GM18867 (cell line): ENCODE measurements around the gene ADARB2.

Experiments used
- ATAC-seq: cut with Tn5 transposase; IDR thresholded peaks from one replicate; pipeline ENCODE4 v1.9.1; 2021; ENCODE audit warnings: mild to moderate bottlenecking, moderate library complexity; ENCODE audit not compliant: unreplicated experiment

ADARB2 gene

GRCh38 chr10:1200866-1201807 lies 536.2 kb downstream of the ADARB2 start:
- no peak for ATAC-seq

- no peak for ATAC-seq
Measured at GRCh38 chr10:1199897-1200721, 537.2 kb downstream of the ADARB2 start.

GRCh38 chr10:1199345-1199673 lies 538.0 kb downstream of the ADARB2 start:
- ATAC-seq: no peak

GRCh38 chr10:1198453-1199344 lies 538.6 kb downstream of the ADARB2 start:
- ATAC-seq: no peak

DNA sequence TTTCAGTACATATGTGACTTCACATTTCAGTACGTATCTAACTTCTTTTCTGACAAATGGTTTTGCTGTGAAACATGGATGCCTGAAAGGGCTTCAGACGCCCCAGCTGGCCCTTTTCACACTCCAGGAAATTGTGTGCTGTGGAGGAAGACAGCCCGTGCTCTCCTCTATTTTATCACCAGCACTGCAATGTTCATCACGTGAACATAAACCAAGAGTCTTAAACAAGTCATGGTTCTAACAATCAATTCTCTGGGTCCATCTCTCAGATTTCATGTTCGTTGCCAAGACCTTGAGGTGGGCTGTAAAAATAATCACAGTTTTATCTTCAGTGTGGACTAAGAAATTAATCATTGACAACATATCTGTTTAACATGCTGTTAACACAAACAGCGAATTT lies 539.9 kb downstream of the ADARB2 start:
- no peak for ATAC-seq

GRCh38 chr10:1196656-1197055 lies 540.7 kb downstream of the ADARB2 start:
- ATAC-seq: no peak

DNA sequence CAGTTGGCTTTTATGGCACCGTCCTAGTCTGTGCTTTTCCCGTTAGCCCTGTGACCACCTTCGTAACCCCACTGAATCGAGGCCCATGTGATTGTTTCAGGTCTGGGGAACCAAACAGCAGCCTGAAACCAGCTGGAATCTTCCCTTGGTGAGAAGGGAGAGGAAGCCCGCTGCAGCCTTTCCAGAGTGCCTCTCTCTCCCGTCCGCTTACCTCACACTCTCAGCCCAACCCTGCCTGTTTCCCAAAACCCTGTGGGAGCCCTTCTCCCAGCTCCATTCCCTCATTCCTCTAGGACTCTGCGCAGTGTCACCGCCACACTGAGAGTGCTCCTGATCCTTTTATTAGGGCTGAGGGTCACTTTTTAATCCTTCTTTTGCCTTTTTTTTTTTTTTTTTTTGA lies 541.5 kb downstream of the ADARB2 start:
- no peak for ATAC-seq

DNA sequence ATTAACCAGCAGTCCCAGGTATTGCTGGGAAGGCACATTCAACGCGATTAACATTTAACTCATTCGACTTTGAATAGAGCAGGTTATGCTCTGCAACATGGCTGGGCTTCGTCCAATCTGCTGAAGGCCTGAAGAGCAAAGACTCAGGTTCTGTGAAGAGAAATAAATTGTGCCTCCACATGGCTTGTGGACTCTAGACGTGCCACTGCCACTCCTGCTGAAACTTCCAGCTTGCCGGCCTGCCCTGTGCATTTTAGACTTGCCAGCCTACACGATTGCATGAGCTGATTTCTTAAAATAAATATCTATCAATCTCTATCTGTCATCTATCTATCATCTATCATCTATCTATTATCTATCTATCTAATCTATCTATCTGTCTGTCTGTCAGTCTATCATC lies 543.2 kb downstream of the ADARB2 start:
- no peak for ATAC-seq

DNA sequence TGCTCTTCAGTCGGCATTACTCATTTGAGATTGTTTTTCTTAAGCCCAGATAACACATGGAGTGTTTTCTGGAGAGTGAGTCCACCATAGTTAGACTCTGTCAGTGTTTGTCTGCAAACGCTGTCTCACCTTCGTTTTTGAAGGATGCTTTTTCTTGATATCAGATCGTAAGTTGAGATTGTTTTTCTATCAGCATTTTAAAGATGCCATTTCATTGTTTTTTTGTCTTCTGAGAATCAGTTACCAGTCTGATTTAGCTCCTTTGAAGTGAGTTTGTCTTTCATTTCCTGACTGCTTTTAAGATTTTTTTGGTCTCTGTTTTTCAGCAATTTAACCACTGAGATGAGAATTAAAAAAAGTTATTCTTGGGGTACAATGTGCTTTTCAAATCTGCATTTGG lies 543.8 kb downstream of the ADARB2 start:
- ATAC-seq: no peak

DNA sequence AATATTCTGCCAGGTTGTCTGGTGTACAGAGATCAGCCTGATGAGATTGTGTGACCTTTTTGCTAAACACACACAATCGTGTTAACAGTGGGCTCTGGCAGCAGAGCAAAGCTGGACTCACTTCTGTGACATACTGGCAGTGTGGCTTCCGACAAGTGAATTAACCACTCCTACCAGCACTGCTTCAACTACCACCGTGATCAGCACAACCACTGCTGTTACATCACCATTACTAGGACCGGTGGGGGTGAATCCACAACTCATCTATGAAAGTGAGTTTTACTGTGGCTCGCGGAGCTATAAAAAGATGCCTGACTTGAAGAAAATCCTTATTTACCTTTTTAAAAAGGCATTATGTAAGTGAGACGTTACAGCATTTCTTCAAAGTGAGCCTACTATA lies 545.6 kb downstream of the ADARB2 start:
- ATAC-seq: no peak

DNA sequence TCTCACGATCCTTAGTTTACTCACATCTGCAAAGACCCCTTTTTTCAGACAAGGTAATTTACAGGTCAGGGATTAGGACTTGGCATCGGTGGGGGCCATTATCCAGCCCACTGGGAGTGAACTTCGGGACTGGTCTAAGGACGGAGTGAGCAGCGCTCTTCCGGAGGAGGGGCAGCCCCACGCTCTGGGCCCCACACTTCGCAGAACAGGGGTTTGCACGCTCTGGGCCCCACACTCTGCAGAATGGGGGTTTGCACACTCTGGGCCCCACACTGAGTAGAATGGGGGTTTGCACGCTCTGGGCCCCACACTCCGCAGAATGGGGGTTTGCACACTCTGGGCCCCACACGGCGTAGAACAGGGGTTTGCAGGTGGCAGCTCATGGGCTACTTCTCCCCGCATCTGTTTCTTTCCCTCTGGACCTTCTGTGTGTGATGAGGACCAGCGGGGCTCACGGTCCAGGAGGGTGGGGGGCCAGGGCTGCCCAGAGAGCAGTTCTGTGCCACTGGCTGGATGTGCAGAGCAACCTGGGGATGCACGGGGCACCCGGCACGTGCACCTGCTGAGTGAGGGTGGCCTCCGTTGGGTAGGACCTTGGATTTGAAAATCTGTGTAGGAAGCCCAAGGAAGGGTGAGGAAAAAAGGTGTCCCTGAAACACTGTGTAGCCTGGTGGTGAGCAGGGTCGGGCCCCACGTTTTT lies 546.4 kb downstream of the ADARB2 start:
- ATAC-seq: no peak

GRCh38 chr10:1190052-1190395 lies 547.3 kb downstream of the ADARB2 start:
- no peak for ATAC-seq

- no peak for ATAC-seq
Measured at GRCh38 chr10:1189166-1190051, 547.9 kb downstream of the ADARB2 start.

DNA sequence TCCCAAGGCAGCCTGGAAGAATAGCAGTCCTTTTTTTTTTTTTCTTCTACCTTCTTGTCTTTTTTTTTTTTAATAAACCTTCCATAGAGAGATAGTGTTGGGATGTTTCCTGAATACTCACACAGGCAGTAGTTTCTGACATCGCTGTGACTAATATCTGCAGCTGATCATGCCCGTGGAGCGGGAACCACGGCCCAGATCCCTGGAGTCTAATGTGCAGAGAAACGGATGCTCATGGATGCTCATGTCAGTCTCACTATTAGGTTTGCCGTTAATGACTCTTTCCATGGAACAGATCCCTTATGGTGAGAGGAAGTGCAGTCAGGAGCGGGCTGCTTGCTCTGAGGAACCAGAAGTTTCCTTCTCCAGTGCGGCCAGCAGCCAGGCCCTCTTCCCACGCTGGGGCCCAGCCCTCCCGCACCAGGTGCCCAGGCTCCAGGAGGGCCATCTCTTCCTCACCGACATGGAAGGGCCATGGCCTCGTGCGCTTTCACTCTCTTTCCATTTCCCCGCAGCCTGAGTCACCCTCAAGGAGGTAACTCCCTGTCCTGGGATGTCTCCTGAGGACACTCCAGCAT lies 548.7 kb downstream of the ADARB2 start:
- ATAC-seq: no peak

DNA sequence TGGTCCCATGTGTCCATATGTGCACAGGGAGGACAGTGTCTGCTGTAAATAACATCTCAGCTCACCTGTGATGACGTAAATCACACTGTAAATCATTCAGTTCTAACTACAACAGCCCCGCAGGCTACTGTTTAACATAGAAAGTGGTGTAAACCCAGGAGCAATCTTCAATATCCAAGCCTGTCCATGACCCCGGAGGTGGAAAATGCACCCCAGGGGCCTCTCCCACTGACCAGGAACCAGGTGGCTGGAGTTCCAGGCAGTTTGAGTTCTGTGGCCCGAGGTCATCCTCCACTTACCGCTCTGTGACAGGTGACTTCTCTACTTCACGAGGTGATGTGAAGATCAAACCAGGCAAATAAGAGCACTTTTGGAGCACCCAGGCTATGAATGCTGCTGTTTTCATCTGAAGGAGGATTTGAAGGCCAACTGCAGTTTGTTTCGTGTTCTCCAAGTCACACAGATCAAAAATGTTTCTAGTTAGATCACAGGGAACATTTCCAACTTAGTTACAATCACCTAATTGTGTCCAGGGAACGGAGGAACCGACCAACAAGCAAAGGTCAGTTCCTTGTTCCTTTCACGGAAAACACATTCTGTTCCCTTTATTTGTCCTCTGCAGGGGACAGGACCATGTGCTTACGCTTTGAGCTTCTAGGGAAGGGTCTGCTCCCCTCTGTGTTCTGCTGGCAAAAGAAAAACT lies 549.3 kb downstream of the ADARB2 start:
- ATAC-seq: no peak

- no peak for ATAC-seq
Measured at GRCh38 chr10:1187151-1187854, 550.0 kb downstream of the ADARB2 start.

DNA sequence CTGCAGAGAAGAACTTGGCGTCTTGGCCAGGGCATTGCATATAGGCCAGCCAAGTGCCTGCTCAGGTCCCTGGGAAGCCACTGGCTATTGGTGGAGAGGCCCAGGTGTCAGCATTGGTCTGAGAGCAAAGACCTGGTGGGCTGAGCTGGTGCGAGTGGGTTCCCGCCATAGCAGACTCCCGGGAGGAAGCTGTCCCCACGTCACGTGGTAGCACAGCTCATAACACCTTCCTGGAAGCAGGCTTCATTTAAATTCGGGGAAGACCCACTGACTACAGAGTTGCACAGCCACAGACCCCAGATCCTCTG lies 550.7 kb downstream of the ADARB2 start:
- no peak for ATAC-seq
